GM18951 (cell line): ENCODE results near the gene OST4.

Experiments used
- POLR2A ChIP-seq: IDR thresholded peaks from 4 replicates; pipeline ENCODE4 v1.6.1; 2011; ENCODE audit warnings: mild to moderate bottlenecking; ENCODE audit not compliant: insufficient read length, insufficient read depth; ENCODE audit errors: extremely low read depth
- in situ Hi-C: fragments of 300-500 bp; cut with MboI; formaldehyde crosslinking; loops from one replicate; pipeline ENCODE4 v1.12.0; 2022; ENCODE audit warnings: low sequenced_read_pairs, mixed read lengths, inconsistent platforms; ENCODE audit not compliant: unreplicated experiment

OST4 gene

DNA sequence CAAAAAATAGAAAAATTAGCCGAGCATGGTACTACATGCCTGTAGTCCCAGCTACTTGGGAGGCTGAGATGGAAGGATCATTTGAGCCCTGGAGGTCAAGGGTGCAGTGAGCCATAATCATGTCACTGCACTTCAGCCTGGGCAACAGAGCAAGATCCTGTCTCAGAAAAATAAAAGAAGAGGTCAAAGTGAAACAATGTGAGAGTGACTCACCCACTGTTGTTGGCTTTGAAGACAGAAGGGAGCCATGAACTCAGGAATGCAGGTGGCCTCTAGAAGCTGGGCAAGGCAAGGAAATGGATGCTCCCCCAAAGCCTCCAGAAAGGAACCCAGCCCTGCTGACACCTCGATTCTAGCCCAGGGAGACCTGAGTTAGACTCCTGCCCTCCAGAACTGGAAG lies 42.4 kb downstream of the OST4 start:
- in situ Hi-C loops: no loop called here
- no peak for TF ChIP-seq POLR2A

DNA sequence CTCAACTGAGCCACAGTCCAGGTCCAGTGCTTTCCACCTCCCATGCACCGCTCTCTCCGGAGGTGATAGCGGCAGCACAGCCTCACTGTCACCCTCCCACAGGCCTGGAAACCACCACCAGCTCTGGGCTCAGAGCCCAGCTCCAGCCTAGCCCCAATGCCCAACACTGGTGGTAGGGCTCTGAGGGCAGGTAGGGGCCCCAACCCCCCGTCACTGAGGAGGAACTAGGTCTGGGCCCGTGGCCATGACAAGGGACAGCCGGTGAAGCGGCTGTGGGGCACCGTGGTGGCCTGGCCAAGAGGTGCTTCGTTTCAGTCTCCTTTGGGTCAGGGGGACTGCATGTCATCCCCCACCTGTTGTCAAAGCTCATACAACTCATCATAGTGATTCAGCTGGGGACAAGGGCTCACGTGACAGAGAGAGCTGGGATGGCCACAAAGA lies 44.2 kb downstream of the OST4 start:
- in situ Hi-C loops: no loop called here

DNA sequence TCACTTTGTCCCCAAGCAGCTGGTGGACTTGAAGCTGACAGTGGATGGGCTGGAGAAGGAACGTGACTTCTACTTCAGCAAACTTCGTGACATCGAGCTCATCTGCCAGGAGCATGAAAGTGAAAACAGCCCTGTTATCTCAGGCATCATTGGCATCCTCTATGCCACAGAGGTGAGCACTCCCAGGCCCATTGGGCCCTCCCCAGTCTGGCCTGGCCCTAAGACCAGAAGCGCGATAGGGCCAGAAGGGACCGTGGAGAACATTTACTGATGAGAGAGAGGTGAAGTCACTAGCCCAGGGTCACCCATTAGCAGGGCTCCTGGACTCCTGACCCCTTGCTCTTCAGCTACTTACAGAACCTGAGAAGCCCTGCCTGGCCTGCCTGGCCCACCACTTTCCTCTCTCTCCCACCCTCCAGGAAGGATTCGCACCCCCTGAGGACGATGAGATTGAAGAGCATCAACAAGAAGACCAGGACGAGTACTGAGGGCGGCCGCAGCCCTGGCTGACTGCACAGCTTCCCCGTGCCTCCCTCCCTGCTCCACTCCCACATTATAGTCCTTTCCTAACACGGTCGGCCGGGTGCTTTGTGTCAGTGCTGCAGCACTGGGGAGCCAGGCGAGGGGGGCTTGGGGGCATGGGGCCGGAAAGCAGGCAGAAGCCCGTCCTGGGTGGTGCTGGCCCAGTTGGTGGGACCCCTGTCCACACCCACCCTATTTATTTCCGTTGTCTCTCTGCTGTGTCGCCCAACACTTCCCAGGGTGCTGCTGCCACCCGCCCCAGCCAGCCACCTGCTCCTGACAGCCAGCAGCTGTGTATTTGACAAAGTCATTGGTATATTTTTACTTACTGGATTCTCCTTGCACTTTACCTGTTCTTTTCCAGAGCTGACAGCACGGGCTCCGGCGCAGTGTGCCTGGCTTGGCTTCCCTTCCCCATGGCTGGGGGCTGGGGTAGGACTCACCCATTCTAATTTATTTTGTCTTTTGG lies 45.3 kb downstream of the OST4 start:
- in situ Hi-C loops: no loop called here

More for the DNA sequence above, 44.2 kb downstream of the OST4 start:
- no peak for TF ChIP-seq POLR2A

DNA sequence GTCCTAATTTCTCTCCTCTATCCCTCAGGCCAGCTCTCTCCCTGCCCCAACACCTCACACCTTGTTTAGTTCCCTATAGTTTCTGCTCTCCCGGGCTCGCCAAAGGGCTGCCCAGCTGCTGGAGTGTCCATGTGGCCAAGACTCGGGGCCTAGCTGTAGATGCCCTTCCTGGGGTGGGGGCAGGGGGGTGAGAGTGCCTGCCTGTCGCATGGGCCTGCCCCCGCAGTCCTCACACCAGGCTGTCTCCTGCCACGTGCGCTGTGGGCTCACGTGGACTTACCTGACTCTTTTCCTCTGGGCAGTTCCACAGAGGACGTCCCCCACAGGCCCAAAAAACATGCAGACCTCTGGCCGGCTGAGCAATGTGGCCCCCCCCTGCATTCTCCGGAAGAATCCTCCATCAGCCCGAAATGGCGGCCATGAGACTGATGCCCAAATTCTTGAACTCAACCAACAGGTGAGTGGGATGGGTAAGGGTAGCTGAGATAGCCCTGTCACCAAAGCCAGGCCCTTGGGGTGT lies 46.1 kb downstream of the OST4 start:
- in situ Hi-C loops: no loop called here
- no peak for TF ChIP-seq POLR2A

More for the DNA sequence above, 45.3 kb downstream of the OST4 start:
- no peak for TF ChIP-seq POLR2A

DNA sequence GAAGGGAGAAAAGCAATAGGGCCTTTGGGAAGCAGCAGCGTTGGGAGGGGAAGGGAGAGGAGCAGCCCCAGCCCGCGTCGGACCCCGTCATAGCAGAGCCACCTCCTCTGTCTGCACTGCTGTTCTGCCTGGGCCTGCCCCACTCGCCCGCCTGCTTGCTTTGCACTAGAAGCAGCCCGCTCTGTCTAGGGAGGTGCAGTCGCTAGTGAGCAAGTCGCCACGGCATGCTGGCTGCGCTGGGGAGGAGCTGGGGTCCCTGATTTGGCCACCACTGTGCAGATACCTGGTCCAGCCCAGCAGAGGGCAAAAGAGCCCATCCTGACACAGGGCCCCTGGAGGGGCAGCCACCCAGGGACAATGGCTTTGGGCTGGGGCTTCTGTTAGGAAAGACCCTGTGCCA lies 46.6 kb downstream of the OST4 start:
- no peak for TF ChIP-seq POLR2A
- in situ Hi-C loops: no loop called here

DNA sequence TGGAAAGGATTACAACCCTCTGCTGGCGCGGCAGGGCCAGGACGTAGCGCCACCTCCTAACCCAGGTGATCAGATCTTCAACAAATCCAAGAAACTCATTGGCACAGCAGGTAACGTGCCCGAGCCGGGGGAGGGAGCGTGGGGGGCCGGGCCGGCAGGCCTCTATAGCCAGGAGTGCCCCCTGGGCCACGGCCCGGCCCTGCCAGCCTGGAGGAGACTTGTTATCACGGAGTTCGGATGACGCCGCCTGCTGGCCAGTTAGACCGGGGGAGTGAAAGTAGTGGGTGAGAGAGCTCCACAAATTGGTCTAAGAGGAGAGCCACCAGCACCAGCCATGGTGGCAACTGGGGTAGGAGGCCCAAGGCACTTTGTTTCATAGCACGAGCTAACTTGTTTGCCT lies 47.3 kb downstream of the OST4 start:
- in situ Hi-C loops: no loop called here
- TF ChIP-seq POLR2A: no peak

DNA sequence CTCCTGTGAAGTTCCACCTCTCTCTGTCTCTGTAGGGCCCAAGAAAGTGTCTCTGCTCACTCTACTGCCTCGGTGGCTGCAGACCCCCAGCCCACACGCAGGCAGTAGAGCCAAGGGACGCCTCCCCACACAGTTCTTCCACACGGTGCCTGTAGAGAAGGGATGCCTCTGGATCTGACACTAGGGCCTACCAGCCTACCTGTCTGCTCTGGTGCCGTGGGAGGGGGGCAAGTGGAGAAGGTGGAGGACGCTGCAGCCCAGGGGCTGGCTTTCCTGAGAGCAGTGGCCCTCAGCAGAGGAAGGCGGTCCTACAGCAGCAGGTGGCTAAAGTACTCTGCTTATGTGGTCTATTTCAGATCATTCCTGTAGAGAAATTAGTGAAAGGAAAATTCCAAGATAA lies 47.7 kb downstream of the OST4 start:
- in situ Hi-C loops: no loop called here
- TF ChIP-seq POLR2A: no peak

DNA sequence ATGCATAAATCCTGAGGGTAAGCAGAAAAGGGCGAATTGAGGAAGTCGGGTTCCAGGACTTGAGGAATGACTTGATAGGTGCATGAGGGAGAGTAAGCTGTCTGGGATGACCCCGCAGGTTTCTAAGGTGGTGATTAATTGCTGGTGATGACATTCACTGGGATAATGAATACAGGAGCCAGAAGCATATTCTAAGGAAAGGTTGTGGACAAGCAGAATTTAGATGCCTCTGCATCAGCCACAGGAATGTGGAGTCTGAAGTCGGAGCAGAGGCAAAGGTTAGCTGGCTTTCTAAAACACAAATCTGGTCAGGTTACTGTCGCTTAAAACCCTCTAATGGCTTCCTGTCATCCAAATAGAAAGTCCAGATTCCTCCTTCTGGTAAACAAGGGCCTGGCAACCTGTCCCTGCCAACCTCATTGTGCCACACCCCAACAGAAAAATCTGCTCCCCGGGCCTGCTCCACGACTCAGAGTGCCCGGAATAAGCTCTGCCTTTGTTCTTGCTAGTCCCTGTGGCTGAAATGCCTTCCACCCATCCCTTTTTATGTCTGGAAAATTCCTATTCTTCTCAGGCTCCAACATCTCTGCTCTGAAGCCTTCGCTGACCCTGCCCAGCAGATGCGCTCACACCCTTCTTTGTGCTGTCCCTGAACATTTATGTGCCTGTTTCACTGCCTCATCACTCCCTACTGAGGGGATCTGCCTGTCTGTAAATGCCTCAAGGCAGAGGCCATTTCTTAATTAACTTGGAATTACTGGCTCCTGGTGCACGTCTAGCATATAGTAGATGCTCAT lies 50.0 kb downstream of the OST4 start:
- no peak for TF ChIP-seq POLR2A
- in situ Hi-C loops: no loop called here
